Medulla oblongata (tissue), 1 donor: ENCODE results near the gene RPL5.
A peak's percentile ranks its signal among the peaks of the same experiment; 100 is the strongest.

Experiments
- DNase-seq: peaks from one replicate; pipeline ENCODE4 v3.0.0-alpha.2; 2015; ENCODE audit errors: extremely low spot score

Gene RPL5

GRCh38 chr1:92855236-92855635, 23.4 kb downstream of the RPL5 start:
- no peak for DNase-seq

DNA sequence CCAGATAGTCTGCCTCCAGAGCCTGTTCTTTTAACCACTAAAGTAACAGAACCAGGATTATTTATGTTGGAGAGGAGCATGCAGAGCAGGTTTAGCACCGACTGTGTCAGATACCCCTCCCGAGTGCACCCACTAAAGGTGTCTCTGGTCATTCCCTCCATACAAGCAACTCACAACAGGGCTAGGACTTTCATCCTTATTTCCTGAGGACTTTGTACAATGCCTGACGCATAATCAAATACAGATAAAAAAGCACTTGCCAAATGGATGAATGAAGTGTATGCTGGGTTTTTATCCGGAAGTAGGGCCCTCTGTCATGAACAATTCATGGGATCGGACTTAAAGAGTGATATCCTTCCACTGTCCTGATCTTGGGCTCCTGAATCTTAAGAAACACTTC, 26.0 kb downstream of the RPL5 start:
- DNase-seq, result no peak

- peak; percentile 96 for DNase-seq
Observed at GRCh38 chr1:92858564-92859399, 26.9 kb downstream of the RPL5 start.

- no peak for DNase-seq
Observed at GRCh38 chr1:92859400-92860039, 27.7 kb downstream of the RPL5 start.

DNA sequence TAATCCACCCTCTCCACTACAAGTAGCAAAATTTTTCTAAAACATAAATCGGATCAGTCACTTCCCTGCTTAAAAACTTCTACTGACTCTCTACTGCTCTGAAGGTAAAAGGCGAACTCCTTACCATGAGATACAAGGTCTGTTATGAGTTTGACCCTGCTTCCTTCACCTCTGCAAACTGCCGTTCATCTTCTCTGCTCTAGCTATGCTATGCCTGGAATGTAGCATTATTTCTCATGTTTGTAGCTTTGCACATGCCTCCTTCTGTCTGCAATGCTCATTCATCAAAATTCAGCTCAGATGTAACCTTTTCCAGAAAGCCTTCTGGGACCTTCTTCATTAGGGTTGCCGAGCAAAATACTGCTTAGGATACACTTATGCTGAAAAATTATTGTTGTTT, 30.8 kb downstream of the RPL5 start:
- no peak for DNase-seq

DNA sequence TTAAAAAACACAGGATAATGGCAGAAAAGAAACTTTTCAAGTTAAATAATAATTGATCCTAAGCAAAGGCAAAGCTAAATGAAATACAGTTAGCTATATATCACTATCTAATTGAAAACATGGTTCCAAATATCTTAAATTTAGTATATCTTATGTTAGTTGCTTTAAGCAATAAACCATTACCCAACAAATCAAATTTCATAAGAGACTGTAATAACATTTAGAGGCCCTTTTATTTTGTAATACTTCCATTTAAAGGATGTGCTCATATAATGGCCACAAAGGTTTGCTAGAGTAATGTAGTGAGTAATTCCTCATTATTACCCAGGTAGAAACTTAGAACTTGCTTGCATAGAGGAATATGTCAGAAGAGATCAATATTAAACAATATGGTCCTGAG, 32.3 kb downstream of the RPL5 start:
- DNase-seq, result no peak

GRCh38 chr1:92870591-92870990, 38.8 kb downstream of the RPL5 start:
- DNase-seq, result no peak

DNA sequence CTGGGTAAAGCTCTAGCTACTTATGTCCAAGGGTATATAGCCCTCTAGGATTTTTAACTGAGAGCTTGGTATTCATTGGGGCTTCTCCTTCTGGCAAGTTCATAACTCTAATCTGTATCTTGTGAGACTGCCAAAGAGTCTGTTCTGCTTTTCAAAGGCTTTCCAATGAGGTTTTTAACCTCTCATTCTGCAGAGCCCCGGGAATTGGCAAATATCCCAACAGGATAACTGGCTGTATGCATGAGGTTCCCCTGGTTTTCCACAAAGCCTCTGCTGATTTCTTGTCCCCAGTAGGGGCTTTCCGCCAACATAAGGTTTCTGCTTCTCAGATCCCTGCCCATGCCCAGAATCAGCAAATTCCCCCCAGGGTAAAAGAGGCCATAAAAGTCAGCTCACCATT, 40.9 kb downstream of the RPL5 start:
- peak; percentile 65 for DNase-seq

DNA sequence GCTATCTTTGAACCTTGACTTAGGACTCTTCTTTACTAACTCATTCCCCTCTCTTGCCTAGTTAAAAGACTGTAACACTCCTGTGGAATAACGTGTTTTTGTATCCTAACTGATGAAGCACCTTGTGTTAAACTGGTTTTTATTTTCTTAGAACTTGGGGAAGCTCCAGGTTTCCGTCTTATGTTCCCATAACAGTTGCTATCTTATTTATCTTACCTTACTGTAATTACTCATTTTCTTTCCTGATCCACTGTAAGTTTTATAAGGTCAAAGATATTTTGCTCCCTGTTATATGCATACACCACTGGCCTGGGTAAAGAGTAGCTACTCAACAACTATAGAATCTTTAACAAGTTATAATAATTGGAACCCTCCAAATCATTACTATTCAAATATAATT, 43.1 kb downstream of the RPL5 start:
- DNase-seq, result no peak

GRCh38 chr1:92876351-92876750, 44.5 kb downstream of the RPL5 start:
- peak; percentile 69 for DNase-seq

DNA sequence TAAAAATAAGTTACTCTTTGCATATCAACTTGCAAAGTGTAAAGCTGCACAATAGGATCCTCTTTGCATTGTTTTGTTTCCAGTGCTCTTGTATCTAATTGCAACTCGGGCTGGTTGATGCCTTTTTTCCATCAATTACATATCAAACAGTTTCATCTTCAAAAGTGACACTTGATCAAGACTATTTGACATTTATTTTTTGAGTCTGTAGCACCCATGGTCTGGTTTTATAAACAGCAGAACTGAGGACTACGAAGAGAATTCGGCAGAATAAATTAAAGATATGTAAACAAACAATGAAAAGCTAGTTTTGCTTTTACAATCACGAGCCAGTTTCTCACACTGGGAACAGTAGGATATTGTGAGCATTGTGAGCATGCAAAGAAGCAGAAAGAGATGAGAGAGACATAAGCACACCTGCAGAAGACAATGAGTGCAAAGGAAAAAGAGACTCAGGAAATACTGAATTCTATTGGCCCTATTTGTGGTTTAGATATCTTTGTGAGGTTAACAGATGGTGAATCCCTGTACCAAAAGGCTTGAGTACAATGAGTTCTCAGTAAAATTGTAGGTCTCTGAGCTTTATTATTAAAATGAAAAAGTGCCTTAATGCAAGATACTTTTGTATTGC, 45.4 kb downstream of the RPL5 start:
- peak; percentile 77 for DNase-seq

DNA sequence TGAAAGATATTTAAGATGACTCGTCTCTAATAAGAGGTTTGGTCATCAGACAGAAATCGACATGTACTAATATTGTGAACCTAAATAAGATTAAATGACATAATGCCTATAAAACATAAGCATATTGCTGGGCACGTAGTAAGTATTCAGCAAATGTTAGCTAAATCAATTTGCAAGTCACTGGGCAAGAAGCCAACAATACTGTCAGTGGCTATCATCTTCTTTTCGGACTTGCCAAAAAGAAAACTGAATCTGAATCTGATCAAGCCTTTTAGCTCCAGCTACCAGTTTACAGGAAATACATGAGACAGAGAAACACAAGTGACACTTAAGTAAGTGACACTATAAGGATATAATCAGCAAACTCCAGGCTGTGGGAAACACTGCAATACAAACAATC, 46.0 kb downstream of the RPL5 start:
- DNase-seq, result peak; percentile 61

GRCh38 chr1:92879316-92879968, 47.6 kb downstream of the RPL5 start:
- no peak for DNase-seq

DNA sequence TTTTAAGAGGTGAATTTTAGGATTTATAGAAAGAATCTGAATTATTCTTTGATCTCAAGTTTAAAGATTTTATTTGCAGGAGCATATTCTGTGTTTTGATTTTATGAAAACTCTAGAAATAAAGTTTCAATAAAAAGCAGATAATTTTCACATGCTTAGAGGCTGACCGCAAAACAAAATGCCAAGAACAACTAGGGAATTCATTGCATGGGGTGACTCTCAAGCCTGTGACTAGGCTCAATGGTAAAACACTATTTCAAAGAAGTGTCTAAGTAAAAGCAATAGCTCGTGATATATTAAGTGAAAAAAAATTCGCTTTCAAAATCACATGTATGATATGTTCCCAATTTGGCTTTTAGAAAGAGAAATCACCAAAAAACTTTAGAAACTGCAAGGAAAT, 49.6 kb downstream of the RPL5 start:
- no peak for DNase-seq

DNA sequence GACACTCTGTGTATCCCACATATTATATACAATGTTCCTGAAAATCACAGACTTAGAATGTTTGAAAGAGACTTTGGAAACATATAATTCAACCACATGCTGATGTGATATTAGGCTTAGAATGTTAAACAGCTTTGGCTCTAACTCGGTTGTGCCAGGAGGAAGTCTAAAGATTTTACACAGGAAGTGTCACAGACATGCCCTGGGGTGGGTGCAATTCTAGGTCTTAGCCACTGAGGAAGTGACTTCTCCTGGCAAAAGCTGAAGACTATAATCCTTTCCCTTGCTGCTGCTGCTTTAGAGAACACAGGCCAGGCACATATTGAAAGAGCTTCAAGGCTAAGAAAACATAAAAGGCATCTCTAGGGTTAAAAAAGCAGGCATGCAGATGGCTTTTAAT, 51.0 kb downstream of the RPL5 start:
- no peak for DNase-seq

DNA sequence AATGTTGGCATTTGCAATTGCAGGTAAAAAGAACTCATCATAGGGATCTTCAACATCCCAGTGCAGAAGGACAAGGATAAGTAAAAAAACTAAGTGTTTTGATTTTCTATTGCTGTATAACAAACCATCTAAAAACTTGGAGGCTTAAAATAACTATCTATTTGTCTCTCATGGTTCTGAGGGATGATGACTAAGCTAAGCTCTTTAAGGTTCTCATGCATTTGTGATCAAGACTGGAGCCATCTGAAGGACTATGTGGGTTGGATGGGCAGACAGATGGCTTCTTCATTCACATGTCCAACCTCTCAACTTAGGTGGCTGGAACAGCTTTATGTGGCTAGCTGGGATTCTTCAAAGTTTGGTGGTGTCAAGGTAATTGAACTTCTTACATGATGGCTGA, 51.5 kb downstream of the RPL5 start:
- DNase-seq, result no peak

GRCh38 chr1:92884195-92884594, 52.4 kb downstream of the RPL5 start:
- DNase-seq, result no peak

GRCh38 chr1:92886886-92887419, 55.1 kb downstream of the RPL5 start:
- no peak for DNase-seq

- DNase-seq, result no peak
Observed at GRCh38 chr1:92887465-92887864, 55.6 kb downstream of the RPL5 start.
